KBM-7 (cell line): ENCODE measurements around the gene NEURL1.

Experiments
- DNase-seq: peaks from one replicate; pipeline ENCODE4 v3.0.0-alpha.2; 2015
- in situ Hi-C: fragments of 300-500 bp; cut with MboI; formaldehyde crosslinking; loops from 2 replicates; pipeline ENCODE4 v1.14.3; 2020; ENCODE audit warnings: low sequenced_read_pairs, low pct_unique_long_range_greater_than_20kb, mixed read lengths

Gene NEURL1

GRCh38 chr10:103541616-103542015, 48.1 kb downstream of the NEURL1 start:
- no peak for DNase-seq
- in situ Hi-C loops = no loop called here

DNA sequence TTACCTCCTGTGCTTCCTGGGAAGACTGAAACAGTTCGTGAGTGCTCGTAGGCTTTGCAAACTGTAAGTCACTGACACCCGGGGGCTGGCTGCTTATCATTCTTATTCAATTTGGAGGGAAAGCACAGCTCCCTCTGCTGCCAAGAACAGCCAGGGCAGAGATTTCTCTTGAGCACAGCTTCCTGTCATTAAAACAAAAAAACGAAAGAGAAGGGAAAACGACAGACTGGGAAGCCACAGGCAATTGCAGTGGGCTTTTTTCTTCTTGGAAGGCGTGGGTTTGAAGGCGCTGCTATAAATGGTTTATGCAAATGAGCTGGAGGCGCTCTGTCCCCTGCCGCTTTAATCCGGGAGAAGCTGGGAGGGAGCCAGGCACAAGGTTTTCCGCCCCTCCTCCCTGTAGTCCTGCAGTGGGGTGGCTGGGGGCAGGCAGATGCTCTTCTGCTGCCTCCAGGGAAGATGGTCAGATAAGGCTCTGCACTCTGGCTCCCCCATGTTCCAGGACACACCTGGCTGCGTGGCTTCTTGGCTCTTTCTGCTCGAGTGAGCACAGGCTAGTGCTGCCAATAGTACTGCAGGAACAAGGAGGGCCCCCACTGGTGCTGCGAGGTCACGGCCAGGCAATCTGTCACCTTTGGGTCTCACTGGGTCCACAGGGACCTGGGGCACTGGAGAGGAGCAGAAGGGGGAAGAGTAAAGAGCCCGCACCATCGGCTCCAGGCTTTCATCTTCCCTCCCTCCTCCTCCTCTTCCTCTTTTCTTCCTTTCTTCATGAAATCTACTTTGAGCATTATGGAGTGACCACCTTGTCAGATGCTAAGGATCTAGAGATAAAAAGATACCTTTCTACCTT, 49.5 kb downstream of the NEURL1 start:
- in situ Hi-C loops = no loop called here
- peak; percentile 68 for DNase-seq

- DNase-seq = no peak
Measured at GRCh38 chr10:103543617-103544525, 50.4 kb downstream of the NEURL1 start.

GRCh38 chr10:103544657-103545310, 51.3 kb downstream of the NEURL1 start:
- DNase-seq = no peak
- in situ Hi-C loops = no loop called here

More at GRCh38 chr10:103543617-103544525, 50.4 kb downstream of the NEURL1 start:
- in situ Hi-C loops = no loop called here

DNA sequence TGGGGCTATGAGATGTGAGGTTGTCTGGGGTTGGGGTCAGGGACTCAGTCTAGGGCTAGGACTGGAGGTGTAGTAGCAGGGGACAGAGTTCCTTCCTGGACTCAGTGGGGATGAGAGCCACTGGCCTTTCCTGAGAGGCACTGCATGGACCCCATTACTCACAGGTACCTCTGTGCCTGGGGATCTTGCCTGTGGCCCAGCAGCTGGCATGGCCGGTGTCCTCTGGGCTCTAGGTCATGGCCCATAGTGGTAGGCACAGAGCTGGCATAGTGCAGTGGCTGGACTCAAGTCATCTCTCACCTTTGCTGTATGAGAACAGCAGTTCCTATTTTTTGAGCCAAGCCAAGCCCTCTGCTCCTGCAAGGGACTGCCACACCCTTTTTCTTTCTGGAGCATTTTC, 51.9 kb downstream of the NEURL1 start:
- no peak for DNase-seq
- in situ Hi-C loops = no loop called here

DNA sequence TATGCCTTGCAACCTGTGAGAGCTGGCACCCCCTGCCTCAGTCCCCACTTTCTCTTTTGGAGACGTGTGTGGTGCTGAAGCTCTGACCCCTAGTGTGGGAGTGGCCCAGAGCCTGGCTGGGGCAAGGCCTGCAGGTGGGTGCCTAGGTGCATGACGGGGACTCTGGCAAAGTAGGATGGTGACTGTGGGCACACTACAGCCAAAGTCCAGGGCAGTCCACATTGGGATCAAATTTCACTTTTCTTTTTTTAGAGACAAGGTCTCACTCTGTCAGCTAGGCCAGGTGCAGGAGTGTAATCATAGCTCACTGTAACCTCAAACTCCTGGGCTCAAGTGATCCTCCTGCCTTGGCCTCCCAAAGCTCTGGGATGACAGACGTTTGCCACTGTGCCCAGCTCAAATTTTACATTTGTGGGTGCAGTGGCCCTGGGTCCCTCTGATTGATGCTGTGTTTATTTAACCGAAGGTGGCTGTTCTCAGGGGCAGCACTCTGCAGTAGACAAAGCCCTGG, 52.3 kb downstream of the NEURL1 start:
- no peak for DNase-seq
- in situ Hi-C loops = no loop called here

DNA sequence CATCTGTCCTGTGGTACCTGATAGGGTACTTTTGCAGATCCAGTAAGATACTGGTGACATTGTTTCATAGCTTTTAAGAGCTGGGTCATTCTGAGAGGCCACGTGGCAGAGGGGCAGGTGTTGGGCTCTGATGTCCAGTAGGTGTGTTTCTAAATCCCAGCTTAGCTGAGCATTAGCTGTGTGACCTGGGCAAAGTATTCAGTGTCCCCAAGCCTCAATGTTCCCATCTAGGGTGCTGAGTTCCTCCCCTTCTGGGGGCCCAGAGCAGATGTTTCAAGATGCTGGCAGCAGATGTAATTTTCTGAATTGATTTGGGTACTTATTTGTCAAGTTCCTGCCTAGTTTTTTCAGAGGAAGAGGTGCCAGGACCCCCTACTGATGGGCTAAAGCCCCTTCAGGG, 52.9 kb downstream of the NEURL1 start:
- in situ Hi-C loops = no loop called here
- DNase-seq = no peak

DNA sequence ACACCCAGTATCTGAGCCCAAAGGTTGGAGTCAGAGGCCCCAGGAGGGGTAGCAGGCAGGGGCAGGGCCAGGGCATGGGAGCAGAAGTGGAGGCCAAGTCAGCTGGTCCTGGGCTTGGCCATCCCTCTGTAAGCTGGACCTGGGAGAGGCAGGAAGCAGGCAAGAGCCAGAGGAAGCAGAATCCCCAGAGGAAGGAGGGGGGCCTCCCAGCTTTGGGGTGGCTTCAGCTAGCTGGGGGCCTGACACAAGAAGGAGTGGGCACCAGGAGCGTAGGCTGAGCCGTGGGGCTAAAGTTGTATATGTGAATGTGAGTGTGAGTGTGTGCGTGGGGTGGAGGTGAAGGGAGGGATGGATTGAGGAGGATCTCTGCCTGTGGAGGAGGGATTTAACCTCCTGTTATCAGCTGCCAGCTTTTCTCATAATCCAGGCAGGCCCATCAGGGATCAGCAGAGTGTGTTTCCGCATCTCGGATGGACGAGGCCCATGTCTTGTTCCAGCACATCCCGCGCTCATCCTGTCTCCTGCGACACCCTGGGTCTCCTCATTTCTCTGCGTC, 54.0 kb downstream of the NEURL1 start:
- no peak for DNase-seq
- in situ Hi-C loops = no loop called here

GRCh38 chr10:103548006-103548405, 54.5 kb downstream of the NEURL1 start:
- in situ Hi-C loops = no loop called here
- DNase-seq = no peak

DNA sequence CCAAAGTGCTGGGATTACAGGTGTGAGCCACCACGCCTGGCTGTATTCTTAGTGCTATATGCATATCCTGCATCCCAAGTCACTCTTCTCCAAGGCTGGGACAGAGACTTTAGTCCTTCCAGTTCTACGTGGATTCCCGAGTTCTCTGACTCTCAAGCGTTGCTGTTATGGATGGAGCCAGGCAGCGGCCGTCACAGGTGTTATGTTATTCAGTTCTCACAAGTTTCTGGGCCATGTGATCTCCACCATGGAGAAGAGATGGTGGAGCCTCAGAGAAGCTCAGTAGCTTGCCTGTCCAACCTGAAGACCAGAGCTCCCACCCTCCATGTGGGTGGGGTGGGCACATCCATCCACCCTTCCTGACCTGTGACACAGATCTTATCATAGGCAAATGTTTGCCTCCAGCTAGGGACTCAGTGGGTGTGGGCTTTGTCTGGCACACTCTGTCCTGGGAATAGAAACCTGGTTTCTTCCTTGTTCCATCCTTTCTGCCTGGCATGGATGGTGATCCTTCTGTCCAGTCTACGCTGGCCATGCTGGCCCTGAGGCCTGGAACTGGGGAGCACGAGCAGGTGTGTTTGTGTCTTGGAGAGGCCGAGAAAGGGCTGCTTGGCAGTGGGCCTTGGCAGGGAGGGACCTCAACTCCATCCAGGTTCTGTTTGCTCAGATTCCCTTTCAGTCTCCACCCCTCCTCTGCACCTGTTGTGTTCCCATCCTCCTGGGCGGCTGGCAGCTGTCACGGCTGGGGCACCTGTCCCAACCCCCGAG, 55.3 kb downstream of the NEURL1 start:
- DNase-seq = no peak
- in situ Hi-C loops = no loop called here

- in situ Hi-C loops = no loop called here
- no peak for DNase-seq
Measured at GRCh38 chr10:103549349-103549685, 55.8 kb downstream of the NEURL1 start.

- no peak for DNase-seq
- in situ Hi-C loops = no loop called here
Measured at GRCh38 chr10:103550229-103550628, 56.7 kb downstream of the NEURL1 start.

- in situ Hi-C loops = no loop called here
- peak; percentile 30 for DNase-seq
Measured at GRCh38 chr10:103551619-103552602, 58.4 kb downstream of the NEURL1 start.

DNA sequence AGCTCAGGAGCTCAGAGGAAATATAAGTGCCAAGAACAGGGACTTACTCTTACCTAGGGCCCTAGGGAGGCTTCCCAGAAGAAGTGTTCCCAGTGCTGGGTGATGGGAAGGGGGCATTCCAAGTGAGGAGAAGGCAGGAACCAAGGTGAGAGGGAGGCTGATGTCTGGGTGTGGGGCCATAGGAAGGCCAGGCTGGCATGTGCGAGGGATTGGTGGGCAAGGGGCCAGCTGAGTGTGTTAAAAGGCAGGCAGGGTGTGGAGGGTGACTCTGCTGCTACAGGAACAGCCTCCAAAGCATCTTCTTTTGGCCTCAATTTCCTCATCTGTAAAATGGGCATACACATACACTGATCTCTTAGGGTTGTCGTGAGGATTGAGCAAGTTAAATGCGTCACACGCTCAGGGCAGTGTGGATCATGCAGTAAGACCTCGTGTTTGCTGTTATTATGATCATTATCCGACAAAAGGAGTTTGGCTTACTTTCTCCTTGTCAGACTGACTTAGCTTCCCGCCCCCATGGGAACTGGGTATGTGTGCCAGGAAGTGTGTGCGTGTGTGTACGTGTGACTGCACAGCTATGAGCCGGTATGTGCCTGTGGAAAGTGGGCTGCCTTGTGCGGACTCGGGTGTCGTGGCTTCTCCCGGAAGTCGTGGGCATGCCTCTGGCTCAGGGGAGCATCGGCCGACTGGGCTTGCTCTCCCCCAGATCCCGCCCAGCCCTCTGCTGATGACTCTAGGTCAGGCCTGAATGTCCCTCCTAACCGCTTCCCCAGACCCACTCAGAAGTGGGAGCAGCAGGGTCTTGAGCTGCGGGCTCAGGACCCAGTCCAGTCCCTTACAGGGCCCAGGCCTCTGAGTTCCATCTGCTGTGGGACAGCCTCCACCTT, 59.6 kb downstream of the NEURL1 start:
- in situ Hi-C loops = no loop called here

GRCh38 chr10:103553743-103554487, 60.4 kb downstream of the NEURL1 start:
- in situ Hi-C loops = no loop called here
- no peak for DNase-seq

More for the DNA sequence above, 59.6 kb downstream of the NEURL1 start:
- no peak for DNase-seq
